Stimulated activated naive CD8-positive, alpha-beta T cell treated with anti-CD3 and anti-CD28 coated beads, Interleukin-15, amount 100 ng/mL, for 72 hours (primary cell): ENCODE results near the gene SLC38A3.
A peak's percentile ranks its signal among the peaks of the same experiment; 100 is the strongest.

ENCODE experiments used
- ATAC-seq: fragments of 150-1000 bp; cut with Tn5 transposase; 2 replicates; pipeline ENCODE4 v1.10.0; 2021; ENCODE audit warnings: mild to moderate bottlenecking, moderate library complexity
- DNase-seq, 2 donors: peaks; one replicate each; pipeline ENCODE4 v3.0.0; 2021 to 2022
- H3K27ac Mint-ChIP-seq, 2 donors: one replicate each; pipeline ENCODE4 v1.8.0; 2022; ENCODE audit warnings: mild to moderate bottlenecking in 2 of 2, mixed read lengths in 2 of 2, moderate library complexity in 2 of 2
- H3K27me3 Mint-ChIP-seq: one replicate; pipeline ENCODE4 v1.8.0; 2022; ENCODE audit warnings: mixed read lengths
- H3K4me1 Mint-ChIP-seq: one replicate; pipeline ENCODE4 v1.8.0; 2022; ENCODE audit warnings: mild to moderate bottlenecking, mixed read lengths
- H3K4me3 Mint-ChIP-seq, 2 donors: one replicate each; pipeline ENCODE4 v1.8.0; 2022; ENCODE audit warnings: mild to moderate bottlenecking in 2 of 2, mixed read lengths in 2 of 2, moderate library complexity in 1 of 2
- H3K9me3 Mint-ChIP-seq, 2 donors: one replicate each; pipeline ENCODE4 v1.8.0; 2022; ENCODE audit warnings: mixed read lengths in 2 of 2

SLC38A3 gene

DNA sequence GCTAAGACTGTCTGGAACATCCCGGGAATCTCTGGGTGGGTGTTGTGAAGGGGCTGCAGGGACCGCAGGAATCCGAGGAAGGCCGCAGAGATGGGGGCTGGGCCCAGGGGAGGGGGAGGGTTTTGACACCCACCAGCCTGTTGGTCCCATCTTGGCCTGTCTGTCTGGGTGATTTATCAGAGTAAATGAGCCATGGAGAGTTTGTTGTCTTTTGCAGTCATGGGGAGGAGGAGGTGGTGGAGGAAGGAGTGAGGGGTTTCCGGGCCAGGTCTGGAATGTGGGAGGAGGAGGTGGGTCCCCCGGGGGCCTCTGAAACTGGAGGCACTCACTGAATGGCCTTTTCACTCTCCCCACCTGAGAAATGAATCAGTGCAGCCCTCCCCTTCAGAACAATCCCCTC, 38.5 kb upstream of the SLC38A3 start:
- no peak for ATAC-seq
- no peaks in the 10 kb centered on the region for H3K4me1 Mint-ChIP-seq
- no peaks in the 10 kb centered on the region for H3K27me3 Mint-ChIP-seq
- H3K9me3 Mint-ChIP-seq = no peaks in the 10 kb centered on the region
- no peak overlapping the region for H3K4me3 Mint-ChIP-seq
- DNase-seq = no peak
- no peak overlapping the region for H3K27ac Mint-ChIP-seq

DNA sequence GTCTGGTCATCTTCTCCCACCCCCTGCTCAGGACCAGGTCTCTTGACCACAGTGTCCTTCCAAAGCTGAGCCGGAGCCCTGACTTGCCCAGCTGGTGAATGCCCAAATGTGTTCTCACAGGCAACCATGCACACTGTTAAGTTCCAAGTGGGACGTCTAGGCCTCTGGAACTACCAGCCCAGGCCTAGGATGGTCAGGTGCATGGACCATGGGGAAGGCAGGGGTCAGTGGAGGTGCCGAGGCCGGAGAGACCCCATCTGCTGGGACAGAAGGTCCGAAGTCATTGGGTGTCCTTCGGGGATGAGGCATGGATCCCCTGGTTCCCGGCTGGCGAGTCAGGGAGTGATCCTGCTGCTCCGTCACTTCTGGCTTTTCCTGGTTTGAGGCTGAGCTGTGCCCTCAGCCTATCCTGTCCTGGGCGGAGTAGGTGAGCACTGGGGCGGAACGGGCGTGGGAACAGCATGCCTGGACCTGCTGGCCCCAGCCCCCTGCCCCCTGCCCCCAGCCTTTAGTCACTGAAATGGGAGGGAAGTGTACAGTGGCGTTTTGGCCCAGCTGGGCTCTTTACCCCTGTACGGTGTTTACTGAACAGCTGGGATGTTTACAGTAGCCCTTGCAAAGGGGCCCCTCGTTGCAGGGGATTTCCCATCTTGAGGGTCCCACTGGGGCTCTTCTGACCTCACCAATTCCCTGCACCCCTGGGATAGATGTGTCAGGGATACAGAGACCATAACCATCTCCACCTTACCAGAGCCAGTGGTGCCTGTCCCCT, 37.8 kb upstream of the SLC38A3 start:
- no peak for ATAC-seq
- H3K9me3 Mint-ChIP-seq = no peaks in the 10 kb centered on the region
- peak overlapping the region in 1 of 2 donors; percentile 14 for H3K27ac Mint-ChIP-seq
- DNase-seq = no peak
- no peak overlapping the region for H3K4me3 Mint-ChIP-seq
- no peaks in the 10 kb centered on the region for H3K4me1 Mint-ChIP-seq
- no peaks in the 10 kb centered on the region for H3K27me3 Mint-ChIP-seq

DNA sequence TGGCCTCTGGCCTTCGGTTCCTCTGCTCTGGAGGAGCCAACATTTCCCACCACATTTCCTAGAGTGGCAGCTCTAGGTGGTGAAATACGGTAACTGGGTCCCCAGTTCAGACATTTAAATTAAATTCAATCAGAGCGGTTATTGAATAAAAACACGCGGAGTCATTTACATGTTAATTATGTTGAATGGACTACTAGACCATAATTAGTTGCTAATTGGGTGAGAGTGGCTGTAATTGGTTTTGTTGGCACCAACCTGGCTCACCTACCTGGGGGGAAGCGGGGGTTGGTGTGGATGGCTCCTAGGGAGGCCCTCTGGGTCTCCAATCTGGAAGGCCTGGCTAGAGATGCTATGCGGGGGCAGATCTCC, 37.2 kb upstream of the SLC38A3 start:
- H3K4me1 Mint-ChIP-seq = no peaks in the 10 kb centered on the region
- no peaks in the 10 kb centered on the region for H3K27me3 Mint-ChIP-seq
- ATAC-seq (no peak), DNase-seq (no peak)
- no peak overlapping the region for H3K4me3 Mint-ChIP-seq
- H3K27ac Mint-ChIP-seq = peak overlapping the region; percentile 14 to 68
- H3K9me3 Mint-ChIP-seq = no peaks in the 10 kb centered on the region

DNA sequence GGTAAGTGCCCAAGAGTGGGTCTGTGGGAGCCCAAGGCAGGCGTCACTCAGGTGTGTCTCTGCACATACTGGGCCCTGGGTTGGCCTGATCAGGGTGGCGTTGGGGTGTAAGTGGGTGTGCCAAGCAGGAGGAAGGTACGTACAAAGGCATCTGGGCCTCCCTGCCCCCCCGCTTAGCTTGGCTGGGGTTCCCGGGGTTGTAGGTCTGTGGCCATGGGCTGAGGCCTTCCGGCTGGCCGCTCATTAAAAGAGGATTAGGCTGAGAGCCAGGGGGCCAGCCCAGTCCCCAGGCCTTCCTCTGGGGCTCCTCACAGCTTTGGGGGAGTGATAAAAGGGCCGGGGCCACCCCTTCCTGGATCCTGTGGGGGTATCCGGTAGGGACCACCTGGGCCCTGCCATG, 36.7 kb upstream of the SLC38A3 start:
- no peaks in the 10 kb centered on the region for H3K4me1 Mint-ChIP-seq
- no peak for ATAC-seq

DNA sequence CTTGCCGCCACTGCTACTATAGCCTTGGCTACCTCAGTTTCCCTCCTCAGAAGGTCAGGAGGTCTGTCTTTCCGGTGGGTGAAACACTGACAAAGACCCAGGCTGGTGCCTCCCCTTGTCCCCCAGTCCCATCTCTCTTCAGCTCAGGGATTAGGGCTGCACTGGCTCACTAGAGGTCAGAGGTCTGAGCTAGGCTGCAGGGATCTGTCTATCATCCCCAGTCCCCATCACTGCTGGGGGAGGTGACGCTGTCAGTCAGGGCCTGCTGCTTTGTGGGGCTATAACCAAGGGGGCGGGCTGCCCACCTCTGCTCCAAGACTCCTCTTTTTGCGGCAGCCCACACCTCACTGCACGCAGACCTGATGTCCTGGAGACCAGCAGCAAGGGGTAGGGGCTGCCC, 36.3 kb upstream of the SLC38A3 start:
- ATAC-seq (no peak), DNase-seq (no peak)
- Mint-ChIP-seq H3K27me3 (no peaks in the 10 kb centered on the region), H3K4me1 (peaks cover 4% of the 10 kb centered on the region), H3K4me3 (no peak overlapping the region), H3K9me3 (no peaks in the 10 kb centered on the region), H3K27ac (peak overlapping the region in 1 of 2 donors; percentile 4)

More for the DNA sequence above, 36.7 kb upstream of the SLC38A3 start:
- H3K9me3 Mint-ChIP-seq = no peaks in the 10 kb centered on the region
- no peak for DNase-seq
- no peak overlapping the region for H3K4me3 Mint-ChIP-seq
- no peak overlapping the region for H3K27ac Mint-ChIP-seq
- H3K27me3 Mint-ChIP-seq = no peaks in the 10 kb centered on the region

DNA sequence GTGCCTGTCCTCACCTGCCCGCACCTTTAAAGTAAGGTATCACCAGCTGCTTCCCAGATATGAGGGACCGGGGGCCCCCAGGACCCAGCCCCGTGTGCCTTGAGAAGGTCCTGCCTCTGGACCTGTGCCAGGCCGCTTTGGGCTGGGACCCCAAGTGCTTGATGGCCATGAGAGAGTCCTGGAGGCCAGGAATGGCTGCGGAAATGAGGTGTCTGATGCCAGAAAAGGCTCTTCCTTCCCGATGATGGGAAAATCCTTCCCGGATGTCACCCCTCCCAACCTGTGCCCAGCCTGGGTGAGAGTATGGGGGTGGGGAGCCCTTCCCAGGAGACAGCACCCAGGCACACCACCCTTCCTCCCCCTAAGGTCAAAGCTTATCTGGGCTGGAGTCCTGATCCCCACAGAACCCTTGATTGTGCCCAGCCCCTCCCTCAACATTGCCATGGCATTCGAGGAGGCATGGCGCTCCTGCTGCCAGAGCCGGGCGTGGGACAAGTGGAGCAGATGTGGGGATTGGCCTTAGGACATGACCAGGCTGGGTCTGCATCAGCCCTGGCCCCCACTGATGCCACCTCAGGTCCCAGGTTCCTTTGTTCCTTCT, 35.7 kb upstream of the SLC38A3 start:
- no peak overlapping the region for H3K4me3 Mint-ChIP-seq
- peaks cover 6% of the 10 kb centered on the region for H3K4me1 Mint-ChIP-seq
- ATAC-seq (no peak), DNase-seq (no peak)
- no peaks in the 10 kb centered on the region for H3K27me3 Mint-ChIP-seq
- no peaks in the 10 kb centered on the region for H3K9me3 Mint-ChIP-seq
- no peak overlapping the region for H3K27ac Mint-ChIP-seq

DNA sequence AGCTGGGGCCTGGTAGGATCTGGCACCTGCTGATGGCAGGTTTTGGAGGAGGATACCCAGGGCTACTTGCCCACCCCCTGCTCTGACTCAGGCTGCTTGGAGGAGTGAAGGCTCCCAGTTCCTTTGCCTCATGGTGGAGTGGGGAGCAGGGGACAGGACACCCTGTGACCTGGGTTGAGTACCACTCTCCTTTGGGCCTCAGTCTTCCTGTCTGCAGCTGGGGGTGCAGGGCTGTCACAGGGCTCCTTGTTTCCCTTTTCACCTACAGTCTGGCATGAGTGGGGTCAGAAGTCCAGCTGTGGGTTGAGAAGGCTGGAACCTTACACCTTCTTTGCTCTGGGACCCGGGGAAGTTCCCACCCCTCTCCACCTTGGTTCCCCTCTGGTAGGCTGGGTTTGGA, 35.2 kb upstream of the SLC38A3 start:
- H3K27ac Mint-ChIP-seq = no peak overlapping the region
- no peak overlapping the region for H3K4me3 Mint-ChIP-seq
- peaks cover 6% of the 10 kb centered on the region for H3K4me1 Mint-ChIP-seq
- H3K9me3 Mint-ChIP-seq = no peaks in the 10 kb centered on the region
- DNase-seq = no peak
- no peak for ATAC-seq
- no peaks in the 10 kb centered on the region for H3K27me3 Mint-ChIP-seq

DNA sequence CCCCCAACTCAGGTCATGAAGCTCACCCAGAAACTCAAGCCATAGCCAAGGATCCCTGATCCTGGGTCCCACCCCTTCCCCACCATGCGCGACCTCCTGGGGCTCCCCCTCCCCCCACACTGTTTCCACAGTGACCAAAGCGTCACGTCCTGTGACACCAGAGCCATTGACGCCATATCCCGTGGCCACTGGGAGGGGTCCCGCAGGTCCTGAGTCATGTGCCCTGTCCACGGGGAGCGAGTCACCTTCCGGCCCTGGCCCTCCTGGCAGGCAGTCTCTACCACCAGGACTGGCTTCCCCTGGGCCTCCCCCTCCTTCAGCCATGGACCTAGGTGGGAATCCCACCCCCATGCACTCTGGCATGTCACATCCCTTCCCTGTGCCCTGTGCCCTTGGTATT, 34.4 kb upstream of the SLC38A3 start:
- H3K4me1 Mint-ChIP-seq = peaks cover 6% of the 10 kb centered on the region
- H3K9me3 Mint-ChIP-seq = no peaks in the 10 kb centered on the region
- DNase-seq (no peak), ATAC-seq (no peak)
- H3K27ac Mint-ChIP-seq = no peak overlapping the region
- no peaks in the 10 kb centered on the region for H3K27me3 Mint-ChIP-seq
- H3K4me3 Mint-ChIP-seq = no peak overlapping the region

DNA sequence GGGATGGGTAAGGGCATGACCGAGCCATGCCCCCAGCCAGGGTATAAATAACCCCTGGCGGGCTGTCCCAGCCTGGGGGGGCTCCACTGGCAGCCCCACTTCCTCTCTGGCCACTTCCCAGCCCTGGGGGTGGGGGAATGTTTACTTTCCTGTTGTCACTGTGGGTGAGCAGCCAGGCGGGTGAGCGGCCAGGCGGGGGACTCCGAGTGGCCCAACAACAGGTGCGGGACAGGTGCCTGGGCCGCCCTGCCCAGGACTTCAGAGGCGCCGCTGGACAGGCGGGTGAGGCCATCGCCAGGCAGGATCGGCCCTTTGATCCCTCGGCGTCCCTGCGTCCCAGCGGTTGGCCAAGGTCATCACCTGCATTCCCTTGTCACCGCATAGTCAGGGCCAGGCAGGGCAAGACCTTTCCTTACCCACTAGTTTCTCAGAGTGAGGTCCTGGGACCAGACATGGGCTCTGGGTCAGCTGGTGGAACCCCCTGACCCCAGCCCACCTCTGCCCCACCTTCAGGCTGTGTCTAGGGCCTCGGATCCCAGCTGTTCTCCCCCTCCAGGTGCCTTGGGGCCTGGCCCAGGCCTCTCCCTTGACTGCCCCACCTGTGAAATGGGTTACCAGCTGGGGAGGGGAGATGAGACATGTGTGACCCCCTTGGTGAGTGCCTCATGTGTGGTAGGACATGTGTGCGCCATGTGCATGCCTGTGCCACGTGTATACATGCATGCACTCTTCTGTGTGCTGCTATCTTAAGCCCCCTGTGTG, 33.4 kb upstream of the SLC38A3 start:
- Mint-ChIP-seq H3K27ac (no peak overlapping the region), H3K27me3 (no peaks in the 10 kb centered on the region), H3K4me1 (peaks cover 6% of the 10 kb centered on the region), H3K4me3 (no peak overlapping the region), H3K9me3 (no peaks in the 10 kb centered on the region)
- DNase-seq (no peak), ATAC-seq (no peak)

DNA sequence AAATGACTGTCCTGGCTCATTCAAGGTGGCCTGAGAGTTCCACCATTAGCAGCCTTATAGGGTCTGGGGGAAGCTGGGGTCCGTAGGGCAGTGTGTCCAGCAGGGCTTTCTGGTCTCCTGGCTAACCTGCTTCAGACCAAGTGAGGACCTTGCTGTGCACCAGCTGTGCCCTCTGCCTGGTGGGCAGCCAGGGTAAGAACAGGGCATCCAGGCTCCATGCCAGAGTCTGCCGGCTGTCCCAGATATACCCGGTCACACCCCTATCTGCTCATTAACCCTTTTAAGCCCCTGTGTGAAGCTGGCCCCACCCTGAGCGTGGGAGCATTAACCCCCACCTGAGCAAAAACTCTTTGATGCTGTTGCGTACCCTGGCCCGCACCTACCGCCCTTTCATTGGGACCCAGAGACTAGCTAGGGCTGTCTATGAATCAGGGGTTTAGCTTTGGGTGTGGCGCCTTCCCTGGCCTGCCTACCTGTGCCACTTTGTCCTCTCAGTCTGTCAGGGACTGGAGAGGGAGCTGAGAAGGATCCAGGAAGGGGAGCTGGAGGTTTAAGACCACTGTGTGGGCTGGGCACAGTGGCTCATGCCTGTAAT, 32.3 kb upstream of the SLC38A3 start:
- ATAC-seq = no peak
- Mint-ChIP-seq H3K4me1 (peaks cover 6% of the 10 kb centered on the region), H3K27me3 (no peaks in the 10 kb centered on the region), H3K9me3 (no peaks in the 10 kb centered on the region), H3K27ac (no peak overlapping the region), H3K4me3 (no peak overlapping the region)
- DNase-seq = no peak

DNA sequence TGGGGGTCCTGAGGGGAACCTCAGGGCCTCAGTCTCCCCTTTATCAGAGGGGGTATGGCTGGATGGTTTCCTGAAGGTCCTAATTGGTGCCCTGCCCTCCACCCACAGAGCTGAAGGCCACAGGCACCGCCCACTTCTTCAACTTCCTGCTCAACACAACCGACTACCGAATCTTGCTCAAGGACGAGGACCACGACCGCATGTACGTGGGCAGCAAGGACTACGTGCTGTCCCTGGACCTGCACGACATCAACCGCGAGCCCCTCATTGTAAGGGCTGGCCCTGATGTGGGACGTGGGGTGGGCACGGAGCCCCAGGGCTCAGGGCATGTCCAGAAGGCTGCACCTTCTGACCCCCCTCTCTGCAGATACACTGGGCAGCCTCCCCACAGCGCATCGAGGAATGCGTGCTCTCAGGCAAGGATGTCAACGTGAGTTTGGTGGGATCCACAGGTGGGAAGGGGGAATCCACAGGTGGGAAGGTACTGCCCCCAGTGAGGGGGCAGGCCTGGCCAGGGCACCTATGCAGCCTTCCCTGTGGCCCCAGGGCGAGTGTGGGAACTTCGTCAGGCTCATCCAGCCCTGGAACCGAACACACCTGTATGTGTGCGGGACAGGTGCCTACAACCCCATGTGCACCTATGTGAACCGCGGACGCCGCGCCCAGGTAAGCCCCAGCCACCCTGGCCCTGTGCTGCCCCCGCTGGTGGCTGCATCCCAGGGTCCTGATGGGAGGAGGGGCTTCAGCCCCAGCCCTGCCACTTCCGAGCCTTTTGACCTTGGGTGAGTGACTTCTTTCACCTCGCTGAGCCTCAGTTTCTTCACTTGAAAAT, 31.2 kb upstream of the SLC38A3 start:
- Mint-ChIP-seq H3K27me3 (no peaks in the 10 kb centered on the region), H3K4me3 (no peak overlapping the region), H3K9me3 (no peaks in the 10 kb centered on the region), H3K4me1 (peaks cover 6% of the 10 kb centered on the region), H3K27ac (no peak overlapping the region)
- ATAC-seq = no peak
- no peak for DNase-seq

DNA sequence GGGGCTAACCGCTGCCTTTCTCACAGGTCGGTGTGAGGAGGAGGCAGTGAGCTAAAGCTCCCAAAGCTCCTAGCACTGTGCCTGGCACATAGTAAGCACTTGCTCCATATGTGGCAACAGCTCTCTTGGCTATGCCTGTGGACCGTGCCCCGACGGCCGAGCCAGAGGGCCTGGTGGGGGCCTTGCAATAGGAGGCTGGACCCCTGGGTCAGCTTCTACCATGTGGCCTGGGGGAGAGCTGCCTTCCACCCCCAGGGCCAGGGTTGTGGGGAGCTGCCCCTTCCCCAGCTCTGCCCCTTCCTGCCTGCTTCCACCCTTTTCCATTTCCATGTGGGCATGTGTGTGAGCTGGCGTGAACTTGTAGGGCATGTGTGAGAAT, 30.6 kb upstream of the SLC38A3 start:
- no peak for ATAC-seq
- Mint-ChIP-seq H3K4me3 (no peak overlapping the region), H3K27me3 (no peaks in the 10 kb centered on the region), H3K4me1 (peaks cover 6% of the 10 kb centered on the region), H3K27ac (no peak overlapping the region), H3K9me3 (no peaks in the 10 kb centered on the region)
- DNase-seq = no peak

DNA sequence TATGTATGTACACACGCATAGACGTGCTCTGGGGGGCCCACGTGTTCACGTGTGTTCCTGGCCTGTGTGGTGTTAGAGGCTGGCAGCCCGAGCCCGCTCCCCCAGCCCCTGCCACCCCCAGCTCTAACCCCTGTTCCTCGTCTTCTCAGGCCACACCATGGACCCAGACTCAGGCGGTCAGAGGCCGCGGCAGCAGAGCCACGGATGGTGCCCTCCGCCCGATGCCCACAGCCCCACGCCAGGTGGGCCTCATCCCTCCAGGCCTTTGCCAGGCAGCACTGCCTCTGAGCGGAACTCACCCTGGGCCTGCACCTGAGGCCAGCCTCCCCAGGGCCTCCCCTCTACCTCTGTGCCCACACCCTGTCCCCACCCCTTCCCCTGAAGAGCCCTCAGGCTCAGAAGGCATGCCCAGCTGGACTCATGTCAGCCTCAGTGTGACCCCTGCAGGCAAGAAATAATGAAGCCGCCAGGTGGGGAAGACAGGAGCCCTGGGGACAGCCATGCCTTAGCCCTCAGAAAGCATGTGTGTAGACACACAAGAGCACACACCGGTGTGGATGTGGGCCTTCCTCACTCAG, 30.0 kb upstream of the SLC38A3 start:
- H3K4me3 Mint-ChIP-seq = no peak overlapping the region
- DNase-seq (no peak), ATAC-seq (no peak)
- H3K27ac Mint-ChIP-seq = no peak overlapping the region
- no peaks in the 10 kb centered on the region for H3K9me3 Mint-ChIP-seq
- H3K27me3 Mint-ChIP-seq = no peaks in the 10 kb centered on the region
- peaks cover 6% of the 10 kb centered on the region for H3K4me1 Mint-ChIP-seq

DNA sequence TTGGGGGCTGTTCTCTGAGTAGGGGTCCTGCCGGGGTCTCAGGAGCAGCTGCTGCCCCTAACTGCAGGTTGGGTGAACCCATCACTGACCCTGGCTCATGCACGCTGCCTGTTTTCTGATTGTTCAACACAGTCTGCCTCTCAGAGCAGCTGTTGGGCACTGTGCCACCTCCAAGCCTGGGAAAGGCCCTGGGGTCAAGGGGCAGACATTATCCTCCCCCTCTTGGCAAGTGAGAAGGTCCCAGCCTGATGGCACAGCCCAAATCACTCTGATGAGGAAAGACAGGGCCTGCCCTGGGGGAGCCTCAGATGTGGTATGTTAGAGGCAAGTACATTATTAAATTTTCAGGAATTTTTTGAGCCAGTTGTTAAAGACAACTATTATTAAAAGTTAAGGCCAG, 27.7 kb upstream of the SLC38A3 start:
- H3K27me3 Mint-ChIP-seq = no peaks in the 10 kb centered on the region
- peaks cover 6% of the 10 kb centered on the region for H3K4me1 Mint-ChIP-seq
- no peak for DNase-seq
- ATAC-seq = no peak
- no peaks in the 10 kb centered on the region for H3K9me3 Mint-ChIP-seq
- H3K27ac Mint-ChIP-seq = no peak overlapping the region
- no peak overlapping the region for H3K4me3 Mint-ChIP-seq

DNA sequence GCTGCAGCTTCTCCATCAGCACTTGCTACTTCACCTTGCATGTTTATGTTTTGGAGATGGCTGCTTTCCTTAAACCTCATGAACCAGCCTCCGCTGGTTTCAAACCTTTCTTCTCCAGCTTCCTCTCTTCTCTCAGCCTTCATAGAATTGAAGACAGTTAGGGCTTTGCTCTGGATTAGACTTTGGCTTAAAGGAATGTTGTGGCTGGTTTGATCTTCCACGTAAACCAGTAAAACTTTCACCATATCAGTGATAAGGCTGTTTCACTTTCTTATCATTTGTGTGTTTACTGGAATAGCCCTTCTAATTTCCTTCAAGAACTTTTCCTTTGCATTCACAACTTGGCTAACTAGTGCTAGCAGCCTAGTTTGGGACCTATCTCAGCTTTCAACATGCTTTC, 25.4 kb upstream of the SLC38A3 start:
- peaks cover 5% of the 10 kb centered on the region for H3K27me3 Mint-ChIP-seq
- H3K27ac Mint-ChIP-seq = no peak overlapping the region
- DNase-seq (no peak), ATAC-seq (no peak)
- no peak overlapping the region for H3K4me3 Mint-ChIP-seq
- no peaks in the 10 kb centered on the region for H3K4me1 Mint-ChIP-seq
- H3K9me3 Mint-ChIP-seq = no peaks in the 10 kb centered on the region
